ENCODE measurements around the gene FBXW9. TPM values are rescaled to one million over a fixed set of nuclear protein-coding genes. Genes with fewer than 3 reads are reported as not detected.

Gene FBXW9
- total and polyA plus RNA-seq, 2 experiments from 2014 or later = 6.6 to 19.4 TPM

DNA sequence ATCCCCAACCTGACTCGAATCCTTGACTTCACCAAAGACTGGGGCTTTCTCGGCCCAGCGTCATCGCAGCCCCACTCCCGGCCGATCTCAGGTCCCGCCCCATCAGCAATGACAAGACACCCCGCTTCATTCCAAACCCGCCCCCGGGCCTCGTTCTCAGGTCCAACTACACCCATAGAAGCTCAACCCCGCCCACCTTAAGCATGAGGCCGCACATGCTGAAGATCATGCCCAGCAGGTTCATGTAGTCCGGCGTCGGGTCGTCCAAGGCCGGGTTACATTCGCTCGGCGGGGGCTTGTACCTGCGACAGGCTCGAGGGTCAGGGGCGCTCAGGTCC is 27.5 kb downstream of the FBXW9 start:
- ATAC-seq (no peak; the same call in 2 of the 3 replicates), DNase-seq (ENCODE audit: low spot score) (peak; percentile 74)
- peaks cover 4% of the 10 kb centered on the region; the same call in 1 of the 2 replicates for H3K36me3 ChIP-seq (ENCODE audit: insufficient read depth)
- TF ChIP-seq, protein P1, sequence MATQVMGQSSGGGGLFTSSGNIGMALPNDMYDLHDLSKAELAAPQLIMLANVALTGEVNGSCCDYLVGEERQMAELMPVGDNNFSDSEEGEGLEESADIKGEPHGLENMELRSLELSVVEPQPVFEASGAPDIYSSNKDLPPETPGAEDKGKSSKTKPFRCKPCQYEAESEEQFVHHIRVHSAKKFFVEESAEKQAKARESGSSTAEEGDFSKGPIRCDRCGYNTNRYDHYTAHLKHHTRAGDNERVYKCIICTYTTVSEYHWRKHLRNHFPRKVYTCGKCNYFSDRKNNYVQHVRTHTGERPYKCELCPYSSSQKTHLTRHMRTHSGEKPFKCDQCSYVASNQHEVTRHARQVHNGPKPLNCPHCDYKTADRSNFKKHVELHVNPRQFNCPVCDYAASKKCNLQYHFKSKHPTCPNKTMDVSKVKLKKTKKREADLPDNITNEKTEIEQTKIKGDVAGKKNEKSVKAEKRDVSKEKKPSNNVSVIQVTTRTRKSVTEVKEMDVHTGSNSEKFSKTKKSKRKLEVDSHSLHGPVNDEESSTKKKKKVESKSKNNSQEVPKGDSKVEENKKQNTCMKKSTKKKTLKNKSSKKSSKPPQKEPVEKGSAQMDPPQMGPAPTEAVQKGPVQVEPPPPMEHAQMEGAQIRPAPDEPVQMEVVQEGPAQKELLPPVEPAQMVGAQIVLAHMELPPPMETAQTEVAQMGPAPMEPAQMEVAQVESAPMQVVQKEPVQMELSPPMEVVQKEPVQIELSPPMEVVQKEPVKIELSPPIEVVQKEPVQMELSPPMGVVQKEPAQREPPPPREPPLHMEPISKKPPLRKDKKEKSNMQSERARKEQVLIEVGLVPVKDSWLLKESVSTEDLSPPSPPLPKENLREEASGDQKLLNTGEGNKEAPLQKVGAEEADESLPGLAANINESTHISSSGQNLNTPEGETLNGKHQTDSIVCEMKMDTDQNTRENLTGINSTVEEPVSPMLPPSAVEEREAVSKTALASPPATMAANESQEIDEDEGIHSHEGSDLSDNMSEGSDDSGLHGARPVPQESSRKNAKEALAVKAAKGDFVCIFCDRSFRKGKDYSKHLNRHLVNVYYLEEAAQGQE (IDR thresholded peaks at IDR 0.05; ENCODE audit: unreplicated experiment) = no peak
- TF ChIP-seq, protein P2, sequence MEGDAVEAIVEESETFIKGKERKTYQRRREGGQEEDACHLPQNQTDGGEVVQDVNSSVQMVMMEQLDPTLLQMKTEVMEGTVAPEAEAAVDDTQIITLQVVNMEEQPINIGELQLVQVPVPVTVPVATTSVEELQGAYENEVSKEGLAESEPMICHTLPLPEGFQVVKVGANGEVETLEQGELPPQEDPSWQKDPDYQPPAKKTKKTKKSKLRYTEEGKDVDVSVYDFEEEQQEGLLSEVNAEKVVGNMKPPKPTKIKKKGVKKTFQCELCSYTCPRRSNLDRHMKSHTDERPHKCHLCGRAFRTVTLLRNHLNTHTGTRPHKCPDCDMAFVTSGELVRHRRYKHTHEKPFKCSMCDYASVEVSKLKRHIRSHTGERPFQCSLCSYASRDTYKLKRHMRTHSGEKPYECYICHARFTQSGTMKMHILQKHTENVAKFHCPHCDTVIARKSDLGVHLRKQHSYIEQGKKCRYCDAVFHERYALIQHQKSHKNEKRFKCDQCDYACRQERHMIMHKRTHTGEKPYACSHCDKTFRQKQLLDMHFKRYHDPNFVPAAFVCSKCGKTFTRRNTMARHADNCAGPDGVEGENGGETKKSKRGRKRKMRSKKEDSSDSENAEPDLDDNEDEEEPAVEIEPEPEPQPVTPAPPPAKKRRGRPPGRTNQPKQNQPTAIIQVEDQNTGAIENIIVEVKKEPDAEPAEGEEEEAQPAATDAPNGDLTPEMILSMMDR (conservative IDR thresholded peaks at IDR 0.05; ENCODE audit: low read depth in 2 of 2) = no peak
- TF ChIP-seq STAT1 (IDR thresholded peaks at IDR 0.05; ENCODE audit: unreplicated experiment) (no peak), NANOG (IDR thresholded peaks at IDR 0.05; ENCODE audit: borderline replicate concordance) (no peak), EZH2 (IDR thresholded peaks at IDR 0.05; ENCODE audit: low read depth, unreplicated experiment) (no peak), JUNB (IDR thresholded peaks at IDR 0.05; ENCODE audit: unreplicated experiment) (no peak), EZH2phosphoT487 (IDR thresholded peaks at IDR 0.05; ENCODE audit: unreplicated experiment) (no peak), ZNF331 (CRISPR knock-in tag; IDR thresholded peaks at IDR 0.05; ENCODE audit: low read depth) (no peak)
- TF ChIP-seq, protein P3, sequence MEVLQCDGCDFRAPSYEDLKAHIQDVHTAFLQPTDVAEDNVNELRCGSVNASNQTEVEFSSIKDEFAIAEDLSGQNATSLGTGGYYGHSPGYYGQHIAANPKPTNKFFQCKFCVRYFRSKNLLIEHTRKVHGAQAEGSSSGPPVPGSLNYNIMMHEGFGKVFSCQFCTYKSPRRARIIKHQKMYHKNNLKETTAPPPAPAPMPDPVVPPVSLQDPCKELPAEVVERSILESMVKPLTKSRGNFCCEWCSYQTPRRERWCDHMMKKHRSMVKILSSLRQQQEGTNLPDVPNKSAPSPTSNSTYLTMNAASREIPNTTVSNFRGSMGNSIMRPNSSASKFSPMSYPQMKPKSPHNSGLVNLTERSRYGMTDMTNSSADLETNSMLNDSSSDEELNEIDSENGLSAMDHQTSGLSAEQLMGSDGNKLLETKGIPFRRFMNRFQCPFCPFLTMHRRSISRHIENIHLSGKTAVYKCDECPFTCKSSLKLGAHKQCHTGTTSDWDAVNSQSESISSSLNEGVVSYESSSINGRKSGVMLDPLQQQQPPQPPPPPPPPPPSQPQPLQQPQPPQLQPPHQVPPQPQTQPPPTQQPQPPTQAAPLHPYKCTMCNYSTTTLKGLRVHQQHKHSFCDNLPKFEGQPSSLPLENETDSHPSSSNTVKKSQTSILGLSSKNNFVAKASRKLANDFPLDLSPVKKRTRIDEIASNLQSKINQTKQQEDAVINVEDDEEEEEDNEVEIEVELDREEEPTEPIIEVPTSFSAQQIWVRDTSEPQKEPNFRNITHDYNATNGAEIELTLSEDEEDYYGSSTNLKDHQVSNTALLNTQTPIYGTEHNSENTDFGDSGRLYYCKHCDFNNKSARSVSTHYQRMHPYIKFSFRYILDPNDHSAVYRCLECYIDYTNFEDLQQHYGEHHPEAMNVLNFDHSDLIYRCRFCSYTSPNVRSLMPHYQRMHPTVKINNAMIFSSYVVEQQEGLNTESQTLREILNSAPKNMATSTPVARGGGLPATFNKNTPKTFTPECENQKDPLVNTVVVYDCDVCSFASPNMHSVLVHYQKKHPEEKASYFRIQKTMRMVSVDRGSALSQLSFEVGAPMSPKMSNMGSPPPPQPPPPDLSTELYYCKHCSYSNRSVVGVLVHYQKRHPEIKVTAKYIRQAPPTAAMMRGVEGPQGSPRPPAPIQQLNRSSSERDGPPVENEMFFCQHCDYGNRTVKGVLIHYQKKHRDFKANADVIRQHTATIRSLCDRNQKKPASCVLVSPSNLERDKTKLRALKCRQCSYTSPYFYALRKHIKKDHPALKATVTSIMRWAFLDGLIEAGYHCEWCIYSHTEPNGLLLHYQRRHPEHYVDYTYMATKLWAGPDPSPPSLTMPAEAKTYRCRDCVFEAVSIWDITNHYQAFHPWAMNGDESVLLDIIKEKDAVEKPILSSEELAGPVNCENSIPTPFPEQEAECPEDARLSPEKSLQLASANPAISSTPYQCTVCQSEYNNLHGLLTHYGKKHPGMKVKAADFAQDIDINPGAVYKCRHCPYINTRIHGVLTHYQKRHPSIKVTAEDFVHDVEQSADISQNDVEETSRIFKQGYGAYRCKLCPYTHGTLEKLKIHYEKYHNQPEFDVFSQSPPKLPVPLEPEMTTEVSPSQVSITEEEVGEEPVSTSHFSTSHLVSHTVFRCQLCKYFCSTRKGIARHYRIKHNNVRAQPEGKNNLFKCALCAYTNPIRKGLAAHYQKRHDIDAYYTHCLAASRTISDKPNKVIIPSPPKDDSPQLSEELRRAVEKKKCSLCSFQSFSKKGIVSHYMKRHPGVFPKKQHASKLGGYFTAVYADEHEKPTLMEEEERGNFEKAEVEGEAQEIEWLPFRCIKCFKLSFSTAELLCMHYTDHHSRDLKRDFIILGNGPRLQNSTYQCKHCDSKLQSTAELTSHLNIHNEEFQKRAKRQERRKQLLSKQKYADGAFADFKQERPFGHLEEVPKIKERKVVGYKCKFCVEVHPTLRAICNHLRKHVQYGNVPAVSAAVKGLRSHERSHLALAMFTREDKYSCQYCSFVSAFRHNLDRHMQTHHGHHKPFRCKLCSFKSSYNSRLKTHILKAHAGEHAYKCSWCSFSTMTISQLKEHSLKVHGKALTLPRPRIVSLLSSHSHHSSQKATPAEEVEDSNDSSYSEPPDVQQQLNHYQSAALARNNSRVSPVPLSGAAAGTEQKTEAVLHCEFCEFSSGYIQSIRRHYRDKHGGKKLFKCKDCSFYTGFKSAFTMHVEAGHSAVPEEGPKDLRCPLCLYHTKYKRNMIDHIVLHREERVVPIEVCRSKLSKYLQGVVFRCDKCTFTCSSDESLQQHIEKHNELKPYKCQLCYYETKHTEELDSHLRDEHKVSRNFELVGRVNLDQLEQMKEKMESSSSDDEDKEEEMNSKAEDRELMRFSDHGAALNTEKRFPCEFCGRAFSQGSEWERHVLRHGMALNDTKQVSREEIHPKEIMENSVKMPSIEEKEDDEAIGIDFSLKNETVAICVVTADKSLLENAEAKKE (CRISPR knock-in tag; IDR thresholded peaks at IDR 0.05) = no peak
- H2AFZ ChIP-seq = peak overlapping the region; percentile 96
- H3K9me2 ChIP-seq (ENCODE audit: insufficient read depth) = no peaks in the 10 kb centered on the region
- 0 out of 2 replicates have a peak, but pooled peaks cover 3% of the 10 kb centered on the region for H4K20me1 ChIP-seq (replicated peaks; ENCODE audit: insufficient read depth)
- Mint-ChIP-seq H3K36me3 (ENCODE audit: low read depth) (peaks cover 21% of the 10 kb centered on the region), H3K4me1 (peaks cover 29% of the 10 kb centered on the region), H3K9me3 (no peaks in the 10 kb centered on the region; the same call in 2 of the 3 replicates), H3K4me3 (peak overlapping the region; percentile 97), H3K27me3 (ENCODE audit: insufficient read depth, low read depth, poor library complexity) (peaks cover 34% of the 10 kb centered on the region), H3K27ac (peak overlapping the region; percentile 99)
- H3F3A ChIP-seq (replicated peaks; ENCODE audit: low read depth) = peaks cover 29% of the 10 kb centered on the region
- peaks cover 17% of the 10 kb centered on the region for H3K4me1 ChIP-seq (ENCODE audit: insufficient read depth)
- peaks cover 29% of the 10 kb centered on the region for H3K79me2 ChIP-seq (replicated peaks; ENCODE audit: insufficient read depth)
- H3K27me3 ChIP-seq (ENCODE audit: insufficient read depth) = no peaks in the 10 kb centered on the region
- peak overlapping the region; percentile 99 for H3K27ac ChIP-seq (ENCODE audit: low read depth)
- H3K4me2 ChIP-seq = peak overlapping the region; percentile 96
- peak overlapping the region; percentile 98 for H3K4me3 ChIP-seq
